ENCODE data around the gene JAK3.
"Not testable (repeated sequence)": the region's sequence is repeated elsewhere in the genome, so short reads cannot be mapped to it uniquely, and the experiment has no call there.

Gene JAK3

GRCh38 chr19:17802137-17802858 is 45.5 kb downstream of the JAK3 start:
- FAIRE-seq = no peak

DNA sequence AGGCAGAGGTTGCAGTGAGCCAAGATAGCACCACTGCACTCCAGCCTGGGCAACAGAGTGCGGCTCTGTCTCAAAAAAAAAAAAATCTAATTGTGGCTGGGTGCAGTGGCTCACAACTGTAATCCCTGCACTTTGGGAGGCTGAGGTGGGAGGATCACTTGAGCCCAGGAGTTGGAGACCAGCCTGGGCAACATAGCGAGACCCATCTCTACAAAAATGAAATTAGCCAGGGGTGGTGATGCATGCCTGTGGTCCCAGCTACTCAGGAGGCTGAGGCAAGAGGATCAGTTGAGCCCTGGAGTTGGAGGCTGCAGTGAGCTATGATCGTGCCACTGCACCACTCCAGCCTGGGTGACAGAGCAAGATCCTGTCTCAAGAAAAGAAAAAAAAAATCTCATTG is 49.2 kb downstream of the JAK3 start:
- not testable (repeated sequence) for FAIRE-seq

GRCh38 chr19:17797424-17798201 is 50.2 kb downstream of the JAK3 start:
- FAIRE-seq = no peak

DNA sequence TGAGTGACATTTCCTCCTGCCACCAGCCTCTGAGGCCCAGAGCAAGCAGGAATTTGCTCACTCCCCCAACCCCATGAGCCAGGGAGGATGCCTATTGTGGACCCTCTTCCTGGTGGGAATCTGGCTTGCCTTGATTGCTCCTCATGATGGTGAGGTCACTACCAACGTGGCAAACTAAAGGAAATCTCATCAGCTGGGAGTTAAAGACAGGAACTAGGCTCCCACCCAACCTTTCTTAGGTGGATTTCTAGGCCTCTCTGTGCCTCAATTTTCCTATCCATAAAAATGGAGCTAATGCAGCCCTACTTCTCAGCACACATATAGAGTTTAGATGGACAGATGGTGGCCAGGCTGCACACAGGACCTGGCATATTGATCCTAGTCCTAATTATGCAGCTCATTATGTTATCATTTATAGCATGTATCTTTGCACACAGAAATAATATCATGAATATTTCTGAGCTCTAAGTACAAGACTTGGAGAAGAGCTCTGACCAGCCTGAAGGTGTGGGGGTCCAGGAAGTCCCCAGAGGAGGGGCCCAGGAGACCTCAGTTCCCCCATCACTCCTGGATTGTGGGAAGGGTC is 50.9 kb downstream of the JAK3 start:
- no peak for FAIRE-seq

- no peak for FAIRE-seq
Observed at GRCh38 chr19:17796013-17796837, 51.6 kb downstream of the JAK3 start.

DNA sequence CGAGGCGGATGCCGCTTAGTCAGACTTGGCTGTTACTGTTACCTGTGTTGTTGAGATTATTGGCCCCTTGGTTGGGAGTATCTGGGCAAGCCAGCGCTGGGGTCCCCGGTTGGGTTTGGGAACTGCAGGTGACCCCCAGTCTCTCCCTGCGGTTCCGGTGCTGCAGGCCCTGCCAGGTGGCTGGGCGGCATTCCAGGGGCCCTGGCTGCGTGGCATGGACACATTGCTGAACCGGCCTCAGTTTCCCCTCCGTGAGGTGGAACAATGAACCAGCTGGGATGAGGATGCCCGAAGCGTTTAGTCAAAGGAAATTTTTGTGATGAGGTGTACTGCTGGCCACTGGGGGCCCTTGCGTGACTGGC is 52.3 kb downstream of the JAK3 start:
- no peak for FAIRE-seq

DNA sequence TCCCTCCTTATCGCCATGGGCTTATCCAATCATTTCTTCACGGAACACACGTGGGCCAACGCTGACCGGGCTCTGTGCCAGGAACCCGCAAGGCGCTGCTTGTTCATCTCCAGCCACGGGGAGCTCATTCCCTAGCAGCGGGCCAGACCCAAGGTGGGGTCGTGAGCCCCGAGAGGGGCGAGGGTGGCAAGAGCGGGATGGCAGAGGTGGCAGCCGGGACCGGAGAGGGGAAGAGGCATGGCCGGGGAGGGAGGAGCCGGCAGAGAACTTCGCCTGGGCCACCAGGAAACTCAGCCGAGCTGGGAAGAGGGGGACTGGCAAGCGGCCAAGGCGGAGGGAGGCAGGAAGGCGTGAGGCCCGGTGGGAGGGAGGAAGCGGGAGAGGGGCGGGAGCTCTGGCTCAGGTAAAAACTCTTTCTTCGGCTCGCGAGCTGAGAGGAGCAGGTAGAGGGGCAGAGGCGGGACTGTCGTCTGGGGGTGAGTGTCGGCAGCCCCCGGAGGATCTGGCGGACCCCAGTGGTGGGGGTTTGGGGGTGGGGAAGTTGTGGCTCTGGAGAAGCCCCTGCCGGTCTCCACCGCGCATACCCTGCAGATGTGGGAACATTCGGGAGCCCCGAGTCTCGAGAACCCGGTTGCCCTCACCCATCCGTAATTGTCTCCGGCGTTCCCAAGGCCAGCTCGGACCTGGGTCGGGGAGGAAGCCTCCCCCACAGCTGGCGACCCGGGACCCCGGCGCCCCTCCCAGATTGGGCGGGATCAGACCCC is 52.9 kb downstream of the JAK3 start, which contains the start of gene B3GNT3:
TSS of gene B3GNT3 (plus strand) at position 408 of the 764 bp plus-strand sequence. CDS start 12,670 bp downstream, outside the sequence.
- no peak for FAIRE-seq

DNA sequence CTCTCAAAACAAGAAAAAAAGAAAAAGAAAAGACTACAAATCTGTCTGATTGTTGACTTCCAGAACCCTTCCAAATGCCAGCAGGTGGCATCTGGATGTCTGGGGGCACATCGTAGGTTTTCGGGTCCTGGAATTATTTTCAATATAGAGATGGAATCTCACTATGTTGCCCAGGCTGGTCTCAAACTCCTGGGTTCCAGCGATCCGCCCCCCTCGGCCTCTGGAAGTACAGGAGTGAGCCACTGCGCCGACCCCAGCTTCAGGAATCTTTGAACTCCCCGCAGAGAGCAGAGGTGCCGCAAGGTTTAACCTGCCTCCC is 53.4 kb downstream of the JAK3 start:
- no peak for FAIRE-seq

- FAIRE-seq = no peak
Observed at GRCh38 chr19:17790059-17790780, 57.6 kb downstream of the JAK3 start.

- FAIRE-seq = no peak
Observed at GRCh38 chr19:17788632-17789031, 59.1 kb downstream of the JAK3 start.

- FAIRE-seq = no peak
Observed at GRCh38 chr19:17787274-17787913, 60.4 kb downstream of the JAK3 start.

- FAIRE-seq = no peak
Observed at GRCh38 chr19:17784201-17785008, 63.4 kb downstream of the JAK3 start.

DNA sequence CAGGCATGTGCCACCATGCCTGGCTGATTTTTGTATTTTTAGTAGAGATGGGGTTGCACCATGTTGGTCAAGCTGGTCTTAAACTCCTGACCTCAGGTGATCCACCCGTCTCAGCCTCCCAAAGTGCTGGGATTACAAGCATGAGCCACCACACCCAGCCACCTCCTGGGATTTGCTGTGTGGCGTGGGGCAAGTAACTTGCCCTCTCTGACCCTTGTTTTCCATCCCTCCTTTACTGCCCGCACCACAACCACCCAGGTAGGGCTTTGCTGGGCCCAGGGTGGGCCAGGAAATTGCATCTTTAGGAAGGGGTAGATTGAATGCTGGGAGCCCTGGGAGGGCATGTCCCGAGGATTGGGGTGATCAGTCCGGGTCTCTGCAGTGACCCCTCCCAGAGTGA is 64.1 kb downstream of the JAK3 start:
- not testable (repeated sequence) for FAIRE-seq

- no peak for FAIRE-seq
Observed at GRCh38 chr19:17780781-17781180, 67.0 kb downstream of the JAK3 start.

DNA sequence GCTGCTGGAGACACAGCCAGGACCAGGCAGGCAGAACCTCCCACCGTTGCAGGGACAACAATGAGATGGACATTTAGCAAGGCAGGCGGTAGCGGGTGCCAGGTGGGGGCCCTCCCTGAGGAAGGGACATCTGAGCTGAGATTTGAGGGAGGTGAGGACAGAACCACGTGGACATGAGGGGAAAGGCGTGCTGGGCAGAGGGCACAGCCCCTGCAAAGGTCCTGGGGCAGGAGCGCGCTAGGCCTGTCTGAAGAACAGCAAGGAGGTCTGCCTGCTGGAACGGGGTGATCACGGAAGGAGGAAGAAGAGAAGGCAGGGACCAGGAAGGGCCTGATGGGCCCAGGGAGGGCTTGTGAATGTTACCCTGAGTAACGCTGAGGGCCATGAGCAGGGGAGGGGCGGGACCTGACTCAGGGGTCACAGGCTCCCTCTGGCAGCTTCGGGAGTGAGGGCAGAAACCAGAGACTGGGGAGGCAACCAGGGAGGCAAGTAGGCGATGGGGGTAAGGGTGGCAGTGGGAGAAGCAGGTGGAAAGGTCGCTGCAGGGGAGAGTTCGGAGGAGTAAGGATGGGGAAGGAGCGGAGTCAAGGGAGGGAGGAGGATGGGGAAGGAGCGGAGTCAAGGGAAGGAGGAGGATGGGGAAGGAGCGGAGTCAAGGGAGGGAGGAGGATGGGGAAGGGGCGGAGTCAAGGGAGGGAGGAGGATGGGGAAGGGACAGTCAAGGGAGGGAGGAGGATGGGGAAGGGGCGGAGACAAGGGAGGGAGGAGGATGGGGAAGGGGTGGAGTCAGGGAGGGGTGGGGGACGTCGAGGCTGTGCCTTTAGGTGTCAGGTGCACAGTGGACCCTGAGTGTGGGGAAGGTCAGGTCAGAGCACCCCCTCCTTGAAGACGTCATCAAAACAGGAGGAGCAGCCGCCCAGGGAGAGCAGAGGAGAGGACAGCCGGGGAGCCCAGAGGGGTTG is 68.5 kb downstream of the JAK3 start:
- FAIRE-seq = no peak

GRCh38 chr19:17778251-17778967 is 69.4 kb downstream of the JAK3 start:
- no peak for FAIRE-seq

GRCh38 chr19:17777840-17778239 is 69.9 kb downstream of the JAK3 start:
- FAIRE-seq = not testable (repeated sequence)

Data from endometrium (tissue), 2 donors.